HG03175 (cell line): Measurements from ENCODE around the gene ZNF106.

ENCODE experiments used
- ATAC-seq: cut with Tn5 transposase; IDR thresholded peaks from one replicate; pipeline ENCODE4 v1.9.1; 2021; ENCODE audit warnings: mild to moderate bottlenecking, moderate library complexity; ENCODE audit not compliant: unreplicated experiment

The ZNF106 gene

DNA sequence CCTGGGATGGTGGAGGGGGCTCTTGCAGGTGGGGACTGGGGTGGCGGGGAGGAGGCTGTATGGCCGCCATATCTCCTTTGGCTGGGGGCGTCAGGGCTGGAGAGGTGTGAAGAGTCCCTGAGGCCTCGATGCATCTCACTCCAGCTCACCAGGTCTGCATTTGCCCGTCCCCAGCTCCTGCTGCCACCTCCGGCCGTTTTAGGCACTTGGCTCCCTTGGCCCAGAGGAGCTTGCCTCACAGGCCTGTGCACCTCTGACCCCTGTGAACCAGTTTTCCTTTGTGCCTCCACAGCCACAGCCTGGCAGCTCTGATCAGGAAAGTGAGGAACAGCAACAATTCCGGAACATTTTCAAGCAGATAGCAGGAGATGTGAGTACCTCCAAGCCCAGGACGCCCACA, 81.9 kb downstream of the ZNF106 start:
- no peak for ATAC-seq

DNA sequence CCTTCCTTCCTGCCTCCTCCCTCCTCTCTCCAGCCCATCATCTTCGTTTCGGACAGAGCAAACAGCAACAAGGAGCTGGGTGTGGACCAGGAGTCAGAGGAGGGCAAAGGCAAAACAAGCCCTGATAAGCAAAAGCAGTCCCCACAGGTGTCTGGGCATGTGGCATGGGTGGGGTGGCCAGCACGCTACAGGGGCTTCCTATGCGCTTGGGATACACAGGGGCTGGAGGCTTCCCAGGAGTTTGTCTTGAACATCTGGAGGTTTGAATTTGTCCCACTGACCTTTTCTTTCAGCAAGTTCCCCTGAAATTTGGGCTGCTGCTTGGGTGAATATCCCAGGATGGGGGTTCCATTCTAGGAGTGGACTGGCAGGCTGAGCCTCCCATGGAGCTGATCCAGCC, 82.8 kb downstream of the ZNF106 start:
- no peak for ATAC-seq

- no peak for ATAC-seq
Observed at GRCh38 chr15:42405863-42406482, 85.0 kb downstream of the ZNF106 start.

GRCh38 chr15:42404461-42405235, 86.3 kb downstream of the ZNF106 start:
- ATAC-seq = no peak

- ATAC-seq = no peak
Observed at GRCh38 chr15:42403389-42403788, 87.6 kb downstream of the ZNF106 start.

DNA sequence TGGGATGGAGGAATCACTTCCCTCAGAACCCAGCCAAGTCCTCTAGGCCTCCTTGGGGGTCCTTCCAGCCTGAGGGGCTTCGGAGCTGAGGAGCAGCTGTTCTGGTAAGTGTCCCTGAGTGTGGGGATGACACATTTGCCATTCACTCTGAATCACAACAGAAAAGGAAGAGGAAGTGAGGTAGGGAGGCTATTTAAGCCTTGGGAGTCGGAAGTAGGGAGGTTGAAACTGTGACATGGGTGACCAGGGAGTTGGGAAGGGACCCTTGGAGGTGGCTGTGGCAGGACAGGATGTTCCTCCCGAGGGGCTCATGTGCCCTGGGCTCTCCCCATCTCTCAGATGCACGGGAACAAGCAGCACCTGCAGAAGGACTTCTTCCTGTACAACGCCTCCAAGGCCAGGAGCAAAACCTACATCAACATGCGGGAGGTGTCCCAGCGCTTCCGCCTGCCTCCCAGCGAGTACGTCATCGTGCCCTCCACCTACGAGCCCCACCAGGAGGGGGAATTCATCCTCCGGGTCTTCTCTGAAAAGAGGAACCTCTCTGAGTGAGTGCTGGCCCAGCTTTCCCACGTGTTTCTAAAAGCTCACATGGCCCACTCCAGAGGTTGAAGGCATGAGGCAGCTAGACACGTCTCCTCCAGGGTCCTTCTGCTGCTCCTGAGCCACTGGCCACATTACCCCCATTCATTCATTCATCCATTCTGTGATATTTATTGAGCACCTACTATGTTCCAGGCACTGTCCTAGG, 88.3 kb downstream of the ZNF106 start:
- ATAC-seq = no peak

- ATAC-seq = no peak
Observed at GRCh38 chr15:42401544-42402454, 89.1 kb downstream of the ZNF106 start.

GRCh38 chr15:42395838-42396237, 95.1 kb downstream of the ZNF106 start:
- no peak for ATAC-seq

- no peak for ATAC-seq
Observed at GRCh38 chr15:42394106-42394505, 96.8 kb downstream of the ZNF106 start.

DNA sequence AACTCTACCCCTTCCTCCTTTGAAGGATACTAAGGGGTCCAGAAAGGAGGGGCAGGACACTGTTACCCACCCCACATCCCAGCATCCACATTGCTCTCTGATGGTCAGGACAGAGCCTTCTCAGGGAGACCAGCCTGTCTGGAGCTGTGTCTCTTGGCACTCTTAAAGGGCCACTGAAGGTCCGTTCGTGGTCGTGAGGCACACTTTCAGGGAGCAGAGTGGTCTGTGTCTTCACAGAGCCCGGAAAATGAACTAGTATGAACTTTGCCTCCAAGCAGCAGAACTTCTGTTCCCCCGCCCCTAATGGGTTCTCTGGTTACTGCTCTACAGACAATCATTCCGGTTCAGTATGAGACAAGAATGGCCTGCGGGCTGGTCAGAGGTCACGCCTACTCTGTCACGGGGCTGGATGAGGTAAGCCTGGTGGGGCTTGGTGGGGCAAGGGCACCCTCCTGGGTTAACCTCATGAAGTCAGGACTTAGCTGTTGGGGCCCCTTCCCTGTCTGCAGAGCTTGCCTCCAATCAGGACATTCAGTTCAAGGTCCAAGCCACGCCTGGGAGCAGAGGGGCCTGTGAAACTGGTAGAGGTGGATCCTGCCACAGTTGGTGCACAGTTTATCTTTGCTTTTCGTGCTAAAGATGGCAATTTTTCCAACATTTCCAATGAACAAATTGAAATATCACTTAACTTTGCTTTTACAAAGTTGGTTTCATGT, 98.5 kb downstream of the ZNF106 start:
- ATAC-seq = no peak

GRCh38 chr15:42387603-42388002, 103.3 kb downstream of the ZNF106 start:
- ATAC-seq = no peak

GRCh38 chr15:42385980-42386700, 104.8 kb downstream of the ZNF106 start:
- ATAC-seq = no peak

DNA sequence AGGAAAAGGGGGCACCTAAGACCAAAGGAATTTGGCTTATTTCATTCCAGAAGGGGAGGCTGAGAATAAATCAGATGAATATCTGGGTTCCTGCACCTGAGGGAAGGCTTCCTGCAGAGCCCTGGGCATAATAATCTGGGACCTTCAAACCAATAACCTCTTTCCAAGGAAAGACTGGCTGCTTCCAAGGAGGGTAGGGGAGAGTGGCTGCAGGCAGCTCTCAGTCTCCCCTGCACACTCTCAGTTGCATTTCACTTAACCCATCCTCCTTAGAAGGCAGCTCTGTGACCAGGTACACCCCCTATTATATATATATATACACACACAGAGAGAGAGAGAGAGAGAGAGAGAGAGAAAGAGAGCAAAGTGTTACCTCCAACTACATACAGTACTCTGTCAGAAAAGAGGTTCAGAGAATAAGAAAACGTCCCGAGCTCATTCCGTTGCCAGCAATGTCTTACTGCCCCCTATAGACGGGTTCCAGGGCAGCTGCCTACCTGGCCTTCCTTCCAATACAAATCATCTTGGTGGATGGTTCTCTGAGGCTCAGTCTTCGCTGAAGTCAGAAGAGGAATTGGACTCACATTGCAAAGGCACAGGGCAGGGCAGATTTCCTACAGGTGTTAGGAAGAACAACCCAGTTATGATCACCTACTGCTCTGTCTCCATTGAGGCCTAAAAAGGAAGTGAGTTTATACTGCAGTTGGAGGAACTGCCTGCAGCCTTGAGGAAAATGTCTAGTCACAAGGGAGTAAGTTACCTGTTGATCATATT, 105.5 kb downstream of the ZNF106 start:
- no peak for ATAC-seq

GRCh38 chr15:42384597-42384996, 106.3 kb downstream of the ZNF106 start:
- no peak for ATAC-seq

GRCh38 chr15:42378011-42378410, 112.9 kb downstream of the ZNF106 start:
- no peak for ATAC-seq

GRCh38 chr15:42375941-42376340, 115.0 kb downstream of the ZNF106 start:
- no peak for ATAC-seq

DNA sequence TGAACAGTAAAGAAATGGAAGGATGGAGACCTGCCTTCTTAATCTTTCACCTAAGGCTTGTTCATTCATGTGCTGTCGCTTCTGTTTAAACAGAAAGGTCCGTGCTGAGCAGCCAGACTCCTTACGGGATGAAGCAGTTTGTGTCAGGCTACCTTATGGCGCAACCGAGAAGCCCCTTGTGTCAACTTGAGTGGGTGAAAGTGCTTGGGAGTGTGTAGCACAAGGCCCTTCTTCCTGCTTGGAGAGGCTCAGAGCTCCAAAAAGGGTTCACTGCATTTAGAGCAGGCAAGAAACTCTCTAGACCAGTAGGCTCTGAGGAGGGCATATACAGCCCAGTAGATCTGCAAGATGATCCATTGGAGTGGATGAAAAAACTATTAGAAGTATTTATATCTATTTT, 115.7 kb downstream of the ZNF106 start:
- ATAC-seq = no peak

DNA sequence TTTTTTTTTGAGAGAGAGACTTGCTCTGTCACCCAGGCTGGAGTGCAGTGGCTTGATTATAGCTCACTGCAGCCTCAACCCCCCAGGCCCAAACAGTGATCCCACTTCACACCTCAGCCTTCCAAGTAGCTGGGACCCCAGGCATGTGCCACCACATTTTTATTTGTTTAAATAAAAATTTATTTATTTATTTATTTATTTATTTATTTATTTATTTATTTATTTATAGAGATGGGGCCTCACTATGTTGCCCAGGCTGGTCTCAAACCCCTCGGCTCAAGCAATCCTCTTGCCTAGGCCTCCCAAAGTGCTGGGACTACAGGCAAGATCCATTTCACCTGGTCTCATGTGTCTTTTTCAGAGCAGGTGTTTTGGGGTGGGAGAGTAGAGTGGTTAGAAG, 116.1 kb downstream of the ZNF106 start:
- ATAC-seq = no peak

- no peak for ATAC-seq
Observed at GRCh38 chr15:42373936-42374335, 117.0 kb downstream of the ZNF106 start.
